H1 (cell line): Measurements from ENCODE around the gene RAD51B. TPM values are rescaled to one million over a fixed set of nuclear protein-coding genes. Genes with fewer than 3 reads are reported as not detected.

Source experiments
- ATF3 ChIP-seq: IDR thresholded peaks from 2 replicates; pipeline ENCODE4 v1.6.1; 2011; ENCODE audit warnings: low read depth, mild to moderate bottlenecking, low read length; ENCODE audit not compliant: insufficient read depth
- BRCA1 ChIP-seq: IDR thresholded peaks from 2 replicates; pipeline ENCODE4 v1.6.1; 2012; ENCODE audit warnings: low read depth, low read length, improper control_type of control experiment
- CHD1 ChIP-seq: IDR thresholded peaks from 2 replicates; pipeline ENCODE4 v1.6.1; 2012; ENCODE audit warnings: low read depth, low read length, improper control_type of control experiment
- POLR2A ChIP-seq, 2 experiments: IDR thresholded peaks; 1 replicate in 1 of 2; 2 replicates in 1 of 2; pipeline ENCODE4 v1.6.1; 2011; ENCODE audit warnings: low read depth in 2 of 2, low read length in 2 of 2, mild to moderate bottlenecking in 2 of 2; ENCODE audit errors: control extremely low read depth in 1 of 2
- SIN3A ChIP-seq, 2 experiments: IDR thresholded peaks in 1 of 2; conservative IDR thresholded peaks in 1 of 2; 2 replicates each; pipeline ENCODE4 v1.6.1; 2011 to 2012; ENCODE audit warnings: low read length in 2 of 2, improper control_type of control experiment in 1 of 2, low read depth in 1 of 2, mild to moderate bottlenecking in 1 of 2
- polyA plus RNA-seq, 7 experiments: library from polyadenylated mRNA; depleted of rRNA in 3 of 7; stranded (reverse) in 5 of 7; unstranded in 2 of 7; fragments of >200 nt in 5 of 7; fragments of 200-250 nt in 2 of 7; gene quantifications; 1 replicate in 5 of 7; 2 replicates in 1 of 7; 4 replicates in 1 of 7; pipeline versions ENCODE4 v1.2.1 to v1.2.3, GENCODE V29; 2011 to 2013; ENCODE audit warnings: missing spikeins in 2 of 7, mixed read lengths in 2 of 7
- total RNA-seq: library from RNA; stranded (reverse); fragmentation: NEBNext Ultra II Directional; extraction: Animal tissue kit (Norgen Biotek cat#: 25700); gene quantifications from 2 replicates; pipeline ENCODE4 v1.2.1, GENCODE V29; 2021
- TF ChIP-seq, protein P1 (sequence below): IDR thresholded peaks from 2 replicates; pipeline ENCODE4 v1.6.1; 2012; ENCODE audit warnings: inconsistent platforms

The RAD51B gene
- total and polyA plus RNA-seq, 2 of the 8 experiments (the other 6 are each of a cell fraction or from before 2014, with no cell fraction given): 3.9 to 14.9 TPM

DNA sequence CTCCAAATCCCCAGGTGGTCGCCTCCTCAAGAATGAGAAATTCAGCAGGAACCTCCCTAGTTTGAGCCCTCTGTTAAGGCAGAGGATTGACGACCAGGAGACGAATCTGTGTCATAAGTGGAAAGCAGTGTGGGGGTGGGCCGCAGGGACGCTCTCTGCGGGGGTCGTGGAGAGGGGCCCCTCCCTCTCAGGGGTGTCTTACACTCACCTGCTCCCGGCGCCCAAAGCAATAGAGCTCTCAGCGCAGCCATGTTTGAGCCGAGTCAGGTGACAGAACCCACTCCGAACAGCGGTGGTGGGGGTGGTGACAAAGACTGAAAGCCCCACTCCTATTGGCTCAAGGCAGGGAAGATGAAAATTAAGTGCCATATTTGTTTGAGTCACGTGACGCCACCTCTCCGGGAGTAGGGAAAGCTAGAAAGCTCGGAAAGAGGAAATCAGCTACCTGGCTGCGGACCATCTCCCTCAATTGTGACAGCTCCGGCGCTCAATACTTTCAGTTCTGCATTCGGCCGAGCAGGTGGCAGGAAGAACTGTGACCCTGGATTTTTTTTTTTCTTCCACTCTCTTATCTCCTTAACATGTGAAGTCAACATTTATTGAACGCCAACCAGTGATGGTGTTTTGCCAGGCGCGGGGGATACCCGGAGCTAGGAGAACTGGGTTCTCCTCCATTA lies 3.1 kb upstream of the RAD51B start, which contains the start of gene ZFYVE26 (continued):
- TF ChIP-seq, protein P1, sequence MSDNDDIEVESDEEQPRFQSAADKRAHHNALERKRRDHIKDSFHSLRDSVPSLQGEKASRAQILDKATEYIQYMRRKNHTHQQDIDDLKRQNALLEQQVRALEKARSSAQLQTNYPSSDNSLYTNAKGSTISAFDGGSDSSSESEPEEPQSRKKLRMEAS: 0 out of 2 replicates have a peak, but pooled peaks have one; percentile 32
- TF ChIP-seq ATF3 (peak; percentile 83), BRCA1 (no peak), SIN3A (conservative IDR thresholded peaks at IDR 0.05 in 1 of 2, IDR thresholded peaks at IDR 0.05 in 1 of 2; ENCODE audit: low read depth in 1 of 2, low read length in 2 of 2) (peak; percentile 95 to 98), POLR2A (IDR thresholded peaks at IDR 0.05; ENCODE audit: control extremely low read depth in 1 of 2, low read depth in 2 of 2, low read length in 2 of 2) (peak; percentile 44 to 72; a peak in 2 of 3 replicates), CHD1 (no peak)
